Breast epithelium (tissue), 3 donors: ENCODE data around the gene ALDH1L1.

Experiments used
- CTCF ChIP-seq, 3 donors: fragments of 450-650 bp; IDR thresholded peaks; one replicate each; pipeline ENCODE4 v1.5.1; 2016 to 2017; ENCODE audit warnings: antibody characterized with exemption in 3 of 3, mild to moderate bottlenecking in 3 of 3, moderate library complexity in 3 of 3
- POLR2A ChIP-seq: fragments of 450-650 bp; IDR thresholded peaks from one replicate; pipeline ENCODE4 v1.6.1; 2016; ENCODE audit warnings: antibody characterized with exemption, mild to moderate bottlenecking, moderate library complexity
- POLR2AphosphoS5 ChIP-seq, 3 donors: sonication (generic); formaldehyde crosslinking; IDR thresholded peaks; one replicate each; pipeline ENCODE4 v1.6.1; 2017; ENCODE audit warnings: antibody characterized with exemption in 3 of 3

- TF ChIP-seq CTCF (IDR thresholded peaks at IDR 0.05) (no peak), POLR2AphosphoS5 (IDR thresholded peaks at IDR 0.05) (no peak), POLR2A (no peak)
Observed at GRCh38 chr3:126128504-126129397, 51.6 kb downstream of the ALDH1L1 start.
